Measurements from ENCODE around the gene SLC9A8. TPM values are rescaled to one million over a fixed set of nuclear protein-coding genes. Genes with fewer than 3 reads are reported as not detected.

Gene SLC9A8
- total and polyA plus RNA-seq, 9 of the 15 experiments (the other 6 are each of a cell fraction or from before 2014, with no cell fraction given): 0.56 to 9.7 (median 5.0) TPM

GRCh38 chr20:49892817-49893216, 80.2 kb downstream of the SLC9A8 start:
- Histone ChIP-seq H3K36me3 (ENCODE audit: control insufficient read depth, insufficient read depth, low read length) (peaks cover 16% of the 10 kb centered on the region; the same call in 1 of the 3 replicates), H3K4me2 (ENCODE audit: insufficient read depth, low read length) (peak overlapping the region; percentile 3; the same call in 1 of the 2 replicates), H4K20me1 (replicated peaks; ENCODE audit: control insufficient read depth, insufficient read depth, low read length) (peaks cover 8% of the 10 kb centered on the region; the same call in 1 of the 2 replicates), H3K9me3 (replicated peaks; ENCODE audit: control insufficient read depth, insufficient read depth, low read depth, low read length) (no peaks in the 10 kb centered on the region), H3K4me3 (no peak overlapping the region), H3K27ac (ENCODE audit: extremely low read depth, low read depth, low read length) (no peak overlapping the region), H3K9ac (ENCODE audit: insufficient read depth in 1 of 2, low read depth in 2 of 2, low read length in 2 of 2) (peak overlapping the region in 1 of 2 experiments; percentile 87; a peak in 2 of 4 replicates), H3K9me1 (ENCODE audit: control insufficient read depth, insufficient read depth, low read length) (no peaks in the 10 kb centered on the region), H2AFZ (ENCODE audit: low read depth, low read length) (no peak overlapping the region), H3K4me1 (replicated peaks in 1 of 2; ENCODE audit: control insufficient read depth in 2 of 2, insufficient read depth in 2 of 2, low read length in 2 of 2) (peaks cover 8 to 36% of the 10 kb centered on the region in 2 experiments), H3K27me3 (ENCODE audit: control insufficient read depth in 2 of 2, insufficient read depth in 2 of 2, low read length in 2 of 2) (no peaks in the 10 kb centered on the region), H3K79me2 (ENCODE audit: control insufficient read depth, insufficient read depth, low read length) (no peaks in the 10 kb centered on the region)
- 13% methylated on average over 11 of the region's 11 CpGs for WGBS (ENCODE audit: insufficient coverage, low coverage, missing lambda C conversion rate)
- in situ Hi-C loops (cut with MboI): loop anchor here (25.0 kb wide), 1 partner anchor 556 kb away; no protein-coding TSS in a partner anchor
- ATAC-seq (peak; percentile 77), DNase-seq (ENCODE audit: extremely low read depth in 1 of 4, low spot score in 3 of 4) (peak in 2 of 4 experiments; percentile 48 to 55), FAIRE-seq (peak; percentile 67)
- TF ChIP-seq PKNOX1 (IDR thresholded peaks at IDR 0.05) (peak; percentile 29; the same call in 1 of the 2 replicates), IRF2 (CRISPR knock-in tag; IDR thresholded peaks at IDR 0.05) (no peak), MCM5 (IDR thresholded peaks at IDR 0.05; ENCODE audit: low read depth) (no peak), ZNF592 (IDR thresholded peaks at IDR 0.05) (0 out of 2 replicates have a peak, but pooled peaks have one; percentile 35), L3MBTL2 (IDR thresholded peaks at IDR 0.05) (0 out of 2 replicates have a peak, but pooled peaks have one; percentile 19), DIDO1 (tag; IDR thresholded peaks at IDR 0.05; ENCODE audit: low read depth) (no peak), RAD51 (IDR thresholded peaks at IDR 0.05; ENCODE audit: borderline replicate concordance, low read depth) (no peak)
- TF ChIP-seq, protein P1, sequence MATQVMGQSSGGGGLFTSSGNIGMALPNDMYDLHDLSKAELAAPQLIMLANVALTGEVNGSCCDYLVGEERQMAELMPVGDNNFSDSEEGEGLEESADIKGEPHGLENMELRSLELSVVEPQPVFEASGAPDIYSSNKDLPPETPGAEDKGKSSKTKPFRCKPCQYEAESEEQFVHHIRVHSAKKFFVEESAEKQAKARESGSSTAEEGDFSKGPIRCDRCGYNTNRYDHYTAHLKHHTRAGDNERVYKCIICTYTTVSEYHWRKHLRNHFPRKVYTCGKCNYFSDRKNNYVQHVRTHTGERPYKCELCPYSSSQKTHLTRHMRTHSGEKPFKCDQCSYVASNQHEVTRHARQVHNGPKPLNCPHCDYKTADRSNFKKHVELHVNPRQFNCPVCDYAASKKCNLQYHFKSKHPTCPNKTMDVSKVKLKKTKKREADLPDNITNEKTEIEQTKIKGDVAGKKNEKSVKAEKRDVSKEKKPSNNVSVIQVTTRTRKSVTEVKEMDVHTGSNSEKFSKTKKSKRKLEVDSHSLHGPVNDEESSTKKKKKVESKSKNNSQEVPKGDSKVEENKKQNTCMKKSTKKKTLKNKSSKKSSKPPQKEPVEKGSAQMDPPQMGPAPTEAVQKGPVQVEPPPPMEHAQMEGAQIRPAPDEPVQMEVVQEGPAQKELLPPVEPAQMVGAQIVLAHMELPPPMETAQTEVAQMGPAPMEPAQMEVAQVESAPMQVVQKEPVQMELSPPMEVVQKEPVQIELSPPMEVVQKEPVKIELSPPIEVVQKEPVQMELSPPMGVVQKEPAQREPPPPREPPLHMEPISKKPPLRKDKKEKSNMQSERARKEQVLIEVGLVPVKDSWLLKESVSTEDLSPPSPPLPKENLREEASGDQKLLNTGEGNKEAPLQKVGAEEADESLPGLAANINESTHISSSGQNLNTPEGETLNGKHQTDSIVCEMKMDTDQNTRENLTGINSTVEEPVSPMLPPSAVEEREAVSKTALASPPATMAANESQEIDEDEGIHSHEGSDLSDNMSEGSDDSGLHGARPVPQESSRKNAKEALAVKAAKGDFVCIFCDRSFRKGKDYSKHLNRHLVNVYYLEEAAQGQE (IDR thresholded peaks at IDR 0.05; ENCODE audit: borderline replicate concordance): peak; percentile 28; the same call in 1 of the 2 replicates
- TF ChIP-seq, protein P1 (CRISPR knock-in tag; IDR thresholded peaks at IDR 0.05; ENCODE audit: low read depth): no peak
- intact Hi-C loops (cut with micrococcal nuclease): loop anchor here (5.0 kb wide), 1 partner anchor 351 kb away; no protein-coding TSS in a partner anchor
- POLR2A ChIA-PET: interaction anchor here (0.7 to 3.2 kb wide), 4 partner anchors 8 to 469 kb away, joined by 3 to 16 read pairs (median 4); no protein-coding TSS in a partner anchor
- no TSS peak for BruUV-seq (replicated peaks)
- CTCF ChIA-PET (ENCODE audit: low intra/inter-chr PET ratio): no interaction called here

Measured in K562 (cell line).